Measurements from ENCODE around the gene PC.

The PC gene

DNA sequence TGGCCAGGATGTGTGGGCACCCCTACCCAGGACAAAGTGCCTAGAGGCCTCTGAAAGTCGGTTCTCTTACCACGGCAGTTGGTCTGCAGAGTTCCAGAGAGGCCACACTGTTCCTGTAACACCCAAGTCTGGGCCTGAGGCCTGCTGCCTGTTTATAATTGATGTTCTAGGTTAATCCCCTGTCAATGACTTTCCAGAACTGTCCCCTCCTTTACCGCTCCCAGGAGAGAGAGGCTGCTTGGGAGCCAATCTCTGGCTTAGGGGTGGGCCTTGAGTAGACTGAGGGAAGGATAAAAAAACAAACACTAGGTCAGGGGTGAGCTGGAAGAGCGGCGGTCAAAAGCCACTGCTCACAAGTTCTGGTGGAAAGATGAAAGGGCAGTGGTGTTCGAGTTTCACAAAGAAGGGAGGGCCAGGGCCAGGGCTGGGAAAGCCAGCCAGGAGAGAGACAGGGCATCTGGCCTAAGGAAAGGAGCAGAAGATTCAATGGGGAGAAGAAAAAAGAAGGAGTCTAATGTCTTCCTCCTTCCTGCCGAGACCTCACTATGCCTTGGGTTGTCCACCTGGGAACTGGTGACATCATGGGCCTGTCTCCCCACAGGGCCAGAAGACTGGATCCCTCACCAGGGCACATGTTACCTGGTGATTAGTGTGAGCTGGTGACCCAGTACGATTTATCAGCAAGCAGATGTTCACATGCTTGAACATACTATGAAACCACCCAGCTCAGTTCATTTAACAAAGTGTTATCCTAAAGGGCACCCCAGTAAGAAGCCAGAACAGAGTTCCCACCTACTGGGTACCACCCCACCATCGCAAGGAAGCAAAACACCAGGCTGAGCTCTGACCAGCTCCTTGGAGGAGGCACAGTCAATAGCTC is 50.2 kb downstream of the PC start:
- DNase-seq = no peak

DNA sequence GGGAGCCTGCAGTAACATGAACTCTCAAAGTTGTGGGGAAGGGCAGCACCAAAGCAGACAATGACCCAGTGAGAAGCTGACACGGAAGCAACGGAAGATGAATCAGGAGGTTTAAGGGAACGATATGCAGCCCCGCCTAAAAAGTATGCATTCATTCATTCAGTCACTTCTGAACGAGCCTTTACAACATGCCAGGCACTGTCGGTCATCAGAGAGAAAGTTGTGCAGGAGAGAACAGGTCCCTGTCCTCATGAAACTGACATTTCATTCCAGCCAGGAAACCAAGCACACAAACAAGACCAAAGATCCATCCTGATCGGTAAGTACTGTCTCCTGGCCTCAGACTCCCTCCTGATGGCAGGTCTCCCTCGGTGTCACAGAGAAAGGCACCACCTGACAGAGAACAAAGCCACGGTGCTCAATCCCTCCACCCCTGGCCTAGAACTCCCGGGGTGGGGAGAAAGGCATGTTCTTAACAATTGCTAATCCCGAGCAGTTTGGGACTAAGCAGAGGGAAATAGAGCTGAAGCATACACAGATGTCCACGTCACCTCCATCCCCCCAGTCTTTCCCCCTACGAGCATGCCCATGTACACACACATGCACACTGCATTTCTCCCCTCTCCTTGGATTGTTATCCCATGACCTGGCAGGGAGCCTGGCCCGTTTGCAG is 52.0 kb downstream of the PC start:
- DNase-seq = no peak

DNA sequence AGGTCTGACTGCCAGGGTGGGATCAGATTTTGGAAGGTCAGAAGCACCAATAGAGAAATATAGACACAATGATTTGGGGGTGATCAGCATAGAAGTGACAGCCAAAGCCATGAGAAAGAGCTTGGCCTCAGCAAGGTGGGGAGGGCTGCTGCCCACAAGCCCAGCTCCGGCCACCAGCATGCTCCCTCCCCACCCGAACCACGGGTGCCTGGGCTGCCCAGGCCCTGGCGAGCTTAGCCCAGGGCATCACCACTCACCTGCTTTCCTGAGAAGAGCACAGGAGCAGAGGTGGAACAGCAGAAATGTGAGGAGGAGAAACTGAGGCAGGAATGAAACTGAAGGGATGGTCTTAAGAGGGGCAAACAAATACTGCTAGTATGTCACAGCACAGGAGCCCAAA is 52.6 kb downstream of the PC start:
- no peak for DNase-seq

DNA sequence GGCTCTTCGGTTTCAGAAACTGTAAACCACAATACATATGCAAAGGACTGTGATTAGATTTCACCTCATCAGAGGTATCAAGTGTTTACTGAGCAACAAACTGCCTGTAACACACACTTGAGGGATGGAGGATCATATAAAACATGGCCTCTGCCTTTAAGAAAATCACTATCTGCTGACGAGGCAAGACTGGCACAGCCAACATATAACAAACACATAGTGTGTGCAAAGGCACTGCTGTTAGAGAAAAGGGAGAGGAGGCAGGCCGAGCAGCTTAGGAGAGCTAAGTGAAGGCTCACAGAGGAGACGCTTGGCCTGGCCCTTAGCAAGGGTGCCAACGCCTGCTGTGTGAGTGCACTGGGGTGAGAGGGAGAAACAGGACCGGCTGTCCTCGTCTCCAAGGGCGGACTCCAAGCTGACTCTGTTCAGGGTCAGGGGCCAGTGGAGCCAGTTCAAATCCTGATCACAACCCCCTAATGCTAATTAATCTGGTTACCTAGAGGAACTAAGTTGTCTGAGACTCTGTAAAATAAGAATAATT is 53.1 kb downstream of the PC start:
- no peak for DNase-seq

DNA sequence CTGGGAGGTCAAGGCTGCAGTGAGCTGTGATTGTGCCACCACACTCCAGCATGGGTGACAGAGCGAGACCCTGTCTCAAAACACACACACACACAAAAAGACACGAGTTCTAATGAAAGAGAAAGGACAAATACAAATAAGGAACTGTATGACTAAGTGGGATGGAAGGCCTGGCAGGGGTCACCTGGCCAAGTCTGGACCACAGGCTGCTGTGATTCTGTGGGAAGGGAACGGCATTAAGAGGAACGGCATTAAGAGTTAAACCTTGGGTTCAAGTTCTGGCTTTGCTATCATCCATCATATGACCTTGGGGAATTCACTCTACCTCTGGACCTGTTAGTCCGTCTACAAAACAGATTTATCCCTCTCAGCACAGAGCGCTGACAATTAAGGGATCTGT is 53.6 kb downstream of the PC start:
- no peak for DNase-seq

DNA sequence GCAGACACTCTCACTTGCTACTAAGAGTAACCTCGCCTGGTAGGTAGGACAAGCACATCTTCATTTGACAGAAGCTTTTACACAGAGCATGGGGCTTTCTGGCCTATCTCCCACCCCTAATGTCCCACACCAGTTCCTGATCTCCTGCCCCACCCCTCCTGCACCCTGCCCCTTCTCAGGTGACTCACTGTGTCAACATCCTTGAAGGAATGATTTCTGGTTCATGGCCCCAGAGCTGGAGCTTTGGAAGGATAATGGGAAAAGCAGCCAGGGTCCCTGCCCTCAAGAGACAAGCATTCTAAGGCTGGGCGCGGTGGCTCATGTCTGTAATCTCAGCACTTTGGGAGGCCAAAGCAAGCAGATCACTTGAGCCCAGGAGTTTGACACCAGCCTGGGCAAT is 54.1 kb downstream of the PC start:
- no peak for DNase-seq

DNA sequence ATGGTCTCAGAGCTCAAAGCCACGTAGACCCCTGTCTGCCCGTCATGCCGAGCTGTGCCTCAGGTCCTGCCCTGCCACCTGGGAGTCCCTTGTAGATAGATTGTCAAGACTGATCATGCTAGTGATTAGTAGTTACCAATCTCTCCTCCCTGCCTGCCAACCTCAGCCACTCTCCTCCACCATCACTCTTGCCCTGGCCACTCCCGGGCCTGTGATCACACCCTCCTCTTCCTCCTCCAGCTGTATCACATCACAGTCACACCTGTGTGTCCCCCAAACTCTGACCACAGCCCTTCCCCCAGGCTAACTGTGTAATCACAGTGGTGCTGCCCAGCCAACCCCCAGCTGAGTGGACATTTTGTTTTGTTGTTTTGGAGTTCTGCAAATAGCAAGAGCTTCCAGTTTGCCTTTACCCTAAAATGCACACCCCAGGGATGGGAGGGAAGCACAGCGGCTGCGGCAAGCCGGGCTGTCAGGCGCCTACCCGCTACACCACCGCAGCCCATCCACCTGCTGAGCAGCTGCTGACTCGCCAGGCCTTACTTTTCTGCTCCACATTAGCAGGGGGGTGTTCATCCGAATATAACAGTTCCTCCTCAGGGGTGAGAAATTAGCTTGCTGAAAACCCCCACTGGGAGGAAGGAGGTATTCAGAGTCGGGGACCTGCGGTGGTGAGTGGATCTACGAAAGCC is 55.6 kb downstream of the PC start:
- DNase-seq = no peak

DNA sequence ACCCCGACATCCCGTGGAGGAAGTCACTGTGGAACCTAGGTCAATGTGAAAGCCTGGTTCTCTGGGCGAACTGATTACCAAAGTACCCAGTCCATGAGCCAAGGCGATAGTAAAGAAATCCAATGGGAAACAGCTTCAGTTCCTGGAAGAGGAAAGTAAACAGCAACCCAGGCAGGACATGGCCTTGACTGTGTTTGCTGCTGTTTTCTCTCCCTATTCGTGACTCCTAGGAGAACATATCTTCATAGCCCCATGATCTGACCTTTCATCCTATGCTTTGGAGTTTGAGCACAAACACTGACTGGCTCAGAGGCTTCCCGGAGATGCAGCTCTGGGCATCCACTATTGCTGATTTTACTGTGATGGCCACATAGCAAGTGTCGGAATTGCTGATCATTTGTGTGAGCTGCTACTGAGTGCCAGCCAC is 56.2 kb downstream of the PC start:
- DNase-seq = no peak

DNA sequence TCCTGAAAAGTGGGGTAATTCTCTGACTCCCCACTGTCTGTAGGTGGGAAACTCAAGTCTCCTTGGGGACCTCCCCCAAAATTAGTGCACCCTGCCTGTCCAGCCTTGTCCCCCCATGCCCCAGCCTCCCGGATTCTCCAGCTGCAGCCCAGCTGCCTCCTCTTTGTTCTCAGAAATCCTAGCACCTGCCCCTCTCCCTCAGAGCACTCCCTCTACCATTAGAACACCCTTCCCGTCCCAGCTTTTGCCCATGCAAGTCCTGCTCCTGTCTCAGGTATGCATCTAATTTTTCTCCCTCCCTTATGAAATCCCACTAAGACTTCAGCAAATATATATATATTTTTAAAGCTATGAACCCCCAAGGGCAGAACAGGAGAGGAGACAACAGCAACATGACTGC is 64.0 kb downstream of the PC start:
- no peak for DNase-seq

DNA sequence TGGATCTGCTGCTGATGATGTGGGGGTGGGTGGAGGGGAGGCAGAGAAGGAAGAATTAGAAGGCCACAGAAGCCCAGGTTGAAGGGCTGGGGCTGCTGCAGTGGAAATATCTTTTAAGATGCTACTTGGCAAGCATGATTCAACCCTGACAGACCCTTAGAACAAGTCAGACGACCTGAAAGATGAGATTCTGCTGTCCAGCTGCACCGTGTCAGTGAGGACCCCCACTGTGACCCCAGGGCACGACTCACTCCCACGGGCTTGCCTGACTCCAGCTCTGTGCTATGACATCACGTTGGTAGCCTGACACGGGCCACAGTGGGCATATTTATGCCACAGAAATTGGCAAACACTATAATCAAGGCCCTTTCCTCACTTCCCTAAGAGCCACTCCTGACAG is 65.3 kb downstream of the PC start:
- no peak for DNase-seq

DNA sequence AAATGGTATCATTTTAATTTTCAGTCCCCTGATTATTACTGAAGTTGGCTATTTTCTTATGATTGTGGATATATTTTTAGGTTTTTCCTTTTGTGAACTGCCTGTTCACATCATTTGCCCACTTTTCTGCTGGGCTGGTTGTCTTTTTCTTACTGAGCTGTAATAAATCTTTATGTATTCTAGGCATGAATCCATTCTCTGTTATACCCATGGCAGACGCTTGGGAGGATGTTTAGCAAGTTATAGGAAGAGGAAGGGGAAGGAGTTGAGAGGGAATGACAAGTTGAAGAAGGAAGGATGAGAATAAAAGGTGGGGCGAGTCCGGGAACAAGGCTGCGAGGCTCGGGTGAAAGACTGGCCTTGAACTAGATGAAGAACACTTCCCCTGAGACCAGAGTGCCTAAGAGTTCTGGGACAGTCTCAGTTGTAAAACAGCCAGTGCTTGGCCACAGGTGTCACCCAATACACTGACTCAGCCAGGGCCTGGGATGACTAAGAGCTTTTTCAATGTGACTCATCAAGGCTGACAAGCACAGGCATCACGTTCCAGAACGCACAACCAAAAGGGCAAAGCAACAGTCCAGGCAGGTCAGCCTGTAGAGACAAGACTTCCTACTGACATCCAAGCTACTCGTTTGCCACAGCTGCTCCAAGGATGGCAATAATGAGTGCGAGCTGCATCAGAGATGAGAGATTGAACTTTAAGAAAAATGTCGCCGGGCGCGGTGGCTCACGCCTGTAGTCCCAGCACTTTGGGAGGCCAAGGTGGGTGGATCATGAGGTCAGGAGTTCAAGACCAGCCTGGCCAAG is 66.1 kb downstream of the PC start:
- DNase-seq = peak; percentile 47 to 57

DNA sequence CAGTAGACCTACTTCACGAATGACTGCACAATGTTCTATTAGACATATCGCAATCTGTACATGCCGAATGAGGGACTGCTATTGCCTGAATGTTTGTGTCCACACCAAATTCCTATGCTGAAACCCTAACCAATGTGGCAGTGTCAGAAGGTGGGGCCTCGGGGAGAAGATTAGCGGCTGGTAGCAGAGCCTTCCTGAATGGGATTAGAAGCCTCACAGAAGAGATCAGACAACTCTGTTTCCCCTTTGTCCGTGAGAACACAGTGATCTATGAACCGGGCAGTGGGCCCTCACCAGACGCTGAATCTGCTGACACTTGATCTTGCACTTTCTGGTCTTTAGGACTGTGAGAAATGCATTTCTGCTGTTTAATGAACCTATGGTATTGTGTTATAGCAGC is 68.2 kb downstream of the PC start:
- no peak for DNase-seq

DNA sequence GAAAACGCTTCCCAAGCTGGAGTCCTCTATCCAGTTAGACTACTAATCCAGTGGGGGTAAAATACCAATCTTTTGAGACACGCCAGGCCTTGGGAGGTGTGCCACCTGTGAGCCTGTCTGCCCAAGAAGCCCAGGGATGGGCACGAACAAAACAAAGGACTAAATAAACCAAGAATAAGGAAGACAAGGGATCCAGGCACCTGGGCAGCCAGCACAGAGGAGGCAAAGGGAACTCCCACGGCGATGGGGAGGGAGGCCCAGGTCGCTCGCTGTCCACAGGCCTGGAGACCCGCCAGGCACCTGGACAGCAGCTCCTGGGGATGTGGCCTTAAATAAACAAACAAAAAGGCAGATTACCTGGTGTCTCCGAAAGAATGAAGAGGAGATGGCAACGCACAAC is 69.9 kb downstream of the PC start:
- DNase-seq = no peak

DNA sequence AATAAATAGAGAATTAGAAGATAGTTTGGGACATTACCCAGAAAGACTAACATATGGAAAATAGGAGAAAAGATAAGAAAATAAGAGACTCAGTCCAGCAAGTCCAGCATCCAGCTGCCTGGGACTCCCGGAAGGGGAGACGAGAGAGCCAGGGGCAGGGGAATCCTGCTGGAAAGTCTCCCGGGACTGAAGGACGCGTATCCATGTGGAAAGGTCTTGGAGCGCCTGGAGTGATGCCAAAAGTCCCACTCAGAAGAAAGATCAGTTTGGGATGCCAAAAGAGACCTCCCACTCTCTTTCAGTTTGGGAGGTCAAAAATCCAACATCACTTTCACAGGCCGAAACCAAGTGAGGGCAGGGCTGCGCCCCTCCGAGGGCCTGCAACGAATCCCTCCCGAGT is 70.7 kb downstream of the PC start:
- no peak for DNase-seq

DNA sequence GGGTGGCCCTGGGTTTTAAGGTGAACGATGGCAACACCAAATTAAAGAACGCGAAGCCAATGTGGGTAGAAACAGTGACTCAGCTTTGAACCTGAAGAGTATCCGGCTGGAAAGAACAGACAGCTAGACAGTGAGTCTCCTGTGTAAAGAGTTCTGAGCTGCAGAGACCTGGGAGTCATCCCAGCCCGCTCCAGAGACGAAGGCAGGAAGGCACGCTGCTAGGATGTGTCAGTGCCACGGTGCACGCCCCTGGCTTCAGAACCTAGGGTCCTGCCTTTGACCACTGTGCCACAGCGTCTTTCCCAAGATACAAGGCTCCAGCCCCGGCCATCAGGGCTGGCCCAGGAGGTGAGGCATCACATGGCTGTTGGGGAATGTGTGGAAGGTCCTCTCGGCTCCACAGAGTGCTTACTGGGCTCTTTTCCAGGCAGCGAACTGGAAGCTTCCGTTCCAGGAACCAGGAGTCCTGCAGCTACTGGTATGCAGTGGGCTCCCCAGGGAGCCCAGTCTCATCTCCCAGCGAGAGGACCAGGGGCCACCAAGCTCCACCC is 71.4 kb downstream of the PC start:
- no peak for DNase-seq

DNA sequence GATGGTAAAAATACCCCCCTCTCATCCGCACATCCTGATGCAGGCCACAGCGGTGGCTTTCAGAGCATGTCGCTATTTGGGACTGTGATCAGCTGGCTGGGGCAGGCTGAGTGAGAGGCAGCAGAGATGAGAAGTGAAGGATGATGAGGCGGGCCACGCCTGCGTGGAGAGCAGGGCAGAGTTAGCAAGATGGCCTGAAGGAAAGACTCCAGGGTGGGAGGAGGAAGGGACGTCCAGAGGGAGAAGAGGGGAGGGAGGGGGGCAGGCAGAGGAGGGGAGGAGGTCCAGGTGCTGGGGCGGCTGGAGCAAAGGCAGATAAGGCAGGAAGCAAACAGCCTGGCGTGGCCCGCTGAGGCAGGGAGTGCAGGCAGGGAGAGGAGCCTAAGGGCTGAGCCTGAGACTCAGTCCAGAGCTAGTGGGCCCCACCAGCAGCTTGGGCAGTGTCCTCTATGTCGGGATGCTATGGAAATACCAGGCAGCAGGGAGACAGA is 72.2 kb downstream of the PC start:
- DNase-seq = no peak

DNA sequence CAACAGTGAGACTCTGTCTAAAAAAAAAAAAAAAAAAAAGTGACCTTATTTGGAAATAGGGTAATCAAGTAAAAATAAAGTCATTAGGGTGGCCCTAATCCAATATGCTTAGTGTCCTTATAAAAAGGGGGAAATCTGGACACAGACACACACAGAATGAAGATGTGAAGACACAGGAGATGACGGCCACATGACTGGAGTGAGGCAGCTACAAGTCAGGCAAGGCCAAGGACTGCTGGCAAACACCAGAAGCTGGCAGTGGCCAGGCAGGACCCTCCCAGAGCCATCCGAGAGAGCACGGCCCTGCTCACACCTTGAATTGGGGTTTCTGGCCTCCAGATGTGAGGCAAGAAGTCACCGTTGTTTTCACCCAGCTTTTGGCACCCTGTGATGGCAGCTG is 72.7 kb downstream of the PC start:
- no peak for DNase-seq

DNA sequence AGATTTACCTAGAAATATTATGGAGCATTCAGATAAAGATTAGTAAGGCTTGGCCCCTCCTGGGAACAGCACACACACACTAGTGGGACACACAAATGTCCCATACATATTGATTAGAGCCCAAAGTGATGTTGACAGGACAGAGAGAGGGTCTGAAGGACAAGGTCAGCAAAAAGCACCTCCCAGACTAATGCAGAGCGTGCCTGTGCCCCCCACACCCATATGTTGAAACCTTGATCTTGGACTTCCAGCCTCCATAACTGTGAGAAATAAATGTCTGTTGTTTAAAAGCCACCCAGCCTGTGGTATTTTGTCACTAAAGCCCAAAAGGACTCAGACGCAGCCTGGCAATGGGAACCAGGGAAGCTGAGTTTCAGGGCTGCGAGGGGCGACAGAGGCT is 73.7 kb downstream of the PC start:
- no peak for DNase-seq

DNA sequence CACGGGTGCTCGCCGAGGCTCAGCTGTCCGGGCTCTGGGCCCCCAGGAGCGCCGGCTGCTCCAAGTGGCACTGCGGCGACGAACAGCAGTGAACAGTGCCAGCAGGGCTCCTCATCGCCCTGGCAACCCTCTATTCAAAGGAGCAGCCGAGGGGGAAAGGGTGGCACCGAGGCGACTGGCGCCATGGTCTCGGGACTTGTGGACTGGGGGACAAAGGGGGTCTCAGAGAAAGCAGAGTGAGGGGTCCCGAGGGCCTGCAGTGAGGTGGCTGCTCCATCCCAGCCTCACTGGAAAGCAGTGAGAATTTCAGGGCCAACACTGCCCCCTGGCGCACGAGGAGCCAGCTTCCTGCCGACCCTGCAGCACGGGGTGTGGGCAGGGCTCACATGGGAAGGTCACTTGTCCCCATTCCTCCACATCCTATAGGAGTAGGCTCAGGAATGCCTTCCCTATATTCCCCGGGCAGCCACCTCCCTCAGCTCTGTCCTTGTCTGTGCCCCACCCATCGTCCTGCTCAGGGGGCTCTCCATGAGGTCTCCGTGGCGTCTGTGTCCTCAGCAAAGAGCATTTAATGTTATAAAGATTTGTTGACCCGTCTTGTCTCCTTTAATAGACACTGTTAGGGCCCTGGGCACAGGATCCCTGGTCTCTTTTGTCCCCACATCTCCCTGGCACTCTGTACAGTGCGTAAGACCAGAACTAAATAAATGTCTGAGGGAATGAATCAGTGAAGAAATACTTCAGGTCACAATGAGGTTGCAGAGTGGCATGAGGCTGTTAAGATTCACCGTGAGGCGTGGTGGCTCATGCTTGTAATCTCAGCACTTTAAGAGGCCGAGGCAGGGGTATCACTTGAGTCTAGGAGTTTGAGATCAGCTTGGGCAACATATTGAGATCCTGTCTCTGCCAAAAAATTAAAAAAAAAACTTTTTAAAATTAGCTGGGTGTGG is 74.9 kb downstream of the PC start:
- peak; percentile 62 to 66 for DNase-seq

DNA sequence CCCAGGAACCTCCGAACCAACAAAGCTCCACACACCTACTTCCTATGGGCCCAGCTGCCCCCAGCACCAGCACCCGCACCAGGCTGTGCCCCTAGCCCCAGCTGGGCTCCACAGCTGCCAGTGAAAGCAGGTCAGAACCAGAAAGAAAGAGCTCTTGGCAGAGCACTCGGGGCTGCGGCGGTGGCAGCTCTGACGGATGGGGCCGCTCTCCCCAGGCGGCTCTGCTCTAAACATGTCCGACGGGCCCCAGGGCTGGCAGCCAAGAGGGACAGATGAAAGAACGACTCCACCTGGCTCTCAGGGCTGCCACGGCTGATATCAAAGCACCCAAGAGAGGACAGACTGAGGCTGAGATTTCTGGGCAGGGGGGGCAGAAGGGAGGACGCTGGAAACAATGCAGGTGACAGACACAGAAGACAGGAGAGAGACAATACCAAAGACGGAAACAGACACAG is 75.6 kb downstream of the PC start:
- DNase-seq = no peak

DNA sequence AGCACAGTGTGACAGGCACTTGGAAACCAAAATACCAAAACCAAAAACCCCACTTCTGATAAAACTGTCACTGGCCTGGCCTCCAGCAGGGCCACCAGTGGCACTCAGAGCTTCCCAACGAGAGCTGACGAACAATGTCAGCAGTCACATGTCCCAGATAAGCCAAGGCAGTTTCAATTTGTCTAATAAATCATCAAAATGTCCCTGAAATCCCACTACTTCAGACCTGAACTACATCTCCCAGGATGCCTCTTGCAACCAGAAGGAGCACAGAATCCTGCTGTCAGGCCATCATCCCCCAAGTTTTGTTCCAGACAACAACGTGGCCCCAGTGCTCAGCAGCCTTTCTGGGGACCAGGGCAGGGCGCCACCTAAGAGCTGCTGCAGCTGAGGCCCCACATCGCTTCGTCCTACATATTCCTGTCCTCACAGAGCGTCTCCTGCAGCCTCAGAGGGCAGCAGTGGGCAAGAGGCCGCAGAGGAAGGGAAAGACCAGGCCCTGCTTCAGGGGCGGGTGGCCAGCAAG is 76.2 kb downstream of the PC start:
- DNase-seq = no peak

Data from stimulated activated CD4-positive, alpha-beta T cell treated with anti-CD3 and anti-CD28 coated beads, Interleukin-2, amount 100 ng/mL, for 48 hours (primary cell).